Suppressor macrophage treated with lipopolysaccharide for 4 hours (primary cell): ENCODE measurements around the gene ZKSCAN1.

ENCODE experiments used
- DNase-seq: peaks from one replicate; pipeline ENCODE4 v3.0.0-alpha.2; 2020

The ZKSCAN1 gene

GRCh38 chr7:100082978-100083377 lies 67.6 kb downstream of the ZKSCAN1 start:
- DNase-seq, result no peak

DNA sequence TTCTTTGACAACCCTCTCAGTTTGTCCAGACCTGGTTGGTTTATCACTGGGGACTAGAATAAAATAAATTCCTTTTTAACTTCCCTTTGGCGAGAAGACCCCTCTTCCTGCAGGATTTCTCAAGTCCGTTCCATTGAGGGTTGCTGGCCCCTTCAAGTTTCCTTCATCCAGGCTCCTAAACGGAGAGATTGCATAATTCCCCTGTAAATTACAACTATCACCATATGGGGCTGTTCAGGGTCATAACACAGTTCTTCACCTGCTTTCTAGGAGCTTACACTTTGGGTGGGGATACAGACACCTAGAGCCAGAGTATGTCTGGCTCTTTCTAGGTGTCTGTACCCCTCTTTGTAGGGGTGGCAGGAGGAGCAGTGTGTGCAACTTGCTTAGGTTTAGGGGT lies 70.1 kb downstream of the ZKSCAN1 start:
- no peak for DNase-seq

- DNase-seq, result no peak
Observed at GRCh38 chr7:100087055-100087750, 71.8 kb downstream of the ZKSCAN1 start.

DNA sequence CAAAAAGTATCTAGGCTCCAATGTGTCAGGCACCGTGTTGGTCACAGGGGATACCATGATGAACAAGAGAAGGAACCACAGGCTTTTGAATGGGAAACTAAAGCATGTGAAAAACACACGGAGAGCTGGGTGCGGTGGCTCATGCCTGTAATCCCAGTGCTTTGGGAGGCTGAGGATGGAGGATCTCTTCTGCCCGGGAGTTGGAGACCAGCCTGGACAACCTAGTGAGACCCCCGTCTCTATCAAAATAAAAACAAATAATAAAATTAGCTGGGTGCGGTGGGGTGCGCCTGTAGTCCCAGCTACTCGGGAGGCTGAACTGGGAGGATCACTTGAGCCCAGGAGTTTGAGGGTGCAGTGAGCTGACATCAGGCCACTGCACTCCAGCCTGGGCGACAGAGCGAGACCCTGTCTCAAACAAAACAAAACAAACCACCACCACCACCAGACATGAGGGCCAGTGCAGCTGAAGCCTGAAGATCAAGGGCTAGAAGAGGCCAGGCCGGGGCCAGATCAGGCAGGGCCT lies 72.8 kb downstream of the ZKSCAN1 start:
- DNase-seq, result no peak

GRCh38 chr7:100088621-100089457 lies 73.4 kb downstream of the ZKSCAN1 start, which contains the start of gene COPS6:
TSS of gene COPS6 (plus strand) at chr7:100088969. CDS start at chr7:100088991, 22 bp downstream.
- DNase-seq, result peak; percentile 88

GRCh38 chr7:100089458-100090196 lies 74.2 kb downstream of the ZKSCAN1 start:
- no peak for DNase-seq

DNA sequence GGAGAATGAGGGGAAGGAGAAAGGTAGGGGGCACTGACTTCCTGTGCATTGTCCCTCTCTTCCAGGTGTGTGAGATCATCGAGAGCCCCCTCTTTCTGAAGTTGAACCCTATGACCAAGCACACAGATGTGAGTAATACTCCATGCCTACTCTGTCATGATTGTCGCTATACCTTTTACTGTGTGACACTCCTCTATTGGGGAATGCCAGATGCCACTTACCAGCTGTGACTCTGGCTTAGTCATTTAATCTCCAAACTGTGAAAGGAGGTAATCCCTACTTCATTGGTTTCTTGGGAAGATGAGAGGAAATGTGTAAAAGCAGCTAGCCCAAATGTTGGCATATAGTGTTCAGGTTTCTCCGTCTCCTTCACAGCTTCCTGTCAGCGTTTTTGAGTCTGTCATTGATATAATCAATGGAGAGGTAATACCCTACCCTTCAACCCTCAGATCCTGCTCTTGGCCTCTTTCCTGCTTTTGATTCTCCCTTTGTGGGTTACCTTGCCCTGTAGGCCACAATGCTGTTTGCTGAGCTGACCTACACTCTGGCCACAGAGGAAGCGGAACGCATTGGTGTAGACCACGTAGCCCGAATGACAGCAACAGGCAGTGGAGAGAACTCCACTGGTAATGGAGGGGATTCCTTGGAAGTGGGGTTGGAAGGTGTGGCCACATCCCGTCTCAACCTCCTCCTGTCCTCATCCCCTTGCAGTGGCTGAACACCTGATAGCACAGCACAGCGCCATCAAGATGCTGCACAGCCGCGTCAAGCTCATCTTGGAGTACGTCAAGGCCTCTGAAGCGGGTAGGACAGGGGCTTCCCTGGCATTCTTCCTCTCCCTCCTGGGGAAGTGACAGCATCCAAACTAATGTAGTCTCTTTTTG lies 75.4 kb downstream of the ZKSCAN1 start:
- no peak for DNase-seq
